ENCODE measurements around the gene HJV.

HJV gene

DNA sequence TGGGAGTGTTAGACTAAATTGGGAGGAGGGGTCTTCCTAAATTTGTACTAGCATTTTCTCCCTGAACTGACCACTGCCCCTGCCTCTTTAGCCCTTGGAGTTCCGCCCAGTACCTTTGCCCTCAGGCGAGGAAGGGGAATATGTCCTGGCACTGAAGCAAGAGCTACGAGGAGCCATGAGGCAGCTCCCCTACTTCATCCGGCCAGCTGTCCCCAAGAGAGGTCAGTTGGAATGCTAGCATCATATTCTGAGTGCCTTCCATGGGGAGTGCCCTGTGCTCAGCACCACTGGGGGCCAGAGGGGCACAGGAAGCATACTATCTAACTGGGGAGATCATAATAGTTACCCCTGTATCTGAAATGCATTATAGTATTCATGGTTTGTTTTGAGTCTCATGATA is 46.3 kb downstream of the HJV start:
- no peak for DNase-seq (ENCODE audit: extremely low read depth, insufficient read length)
- Histone ChIP-seq H3K27me3 (replicated peaks; ENCODE audit: control insufficient read depth, insufficient read depth, low read length) (no peaks in the 10 kb centered on the region), H3K36me3 (ENCODE audit: control insufficient read depth, insufficient read depth, low read length) (no peaks in the 10 kb centered on the region), H3K4me3 (replicated peaks; ENCODE audit: low read depth, low read length) (no peak overlapping the region)
- no peak for TF ChIP-seq CTCF (IDR thresholded peaks at IDR 0.05; ENCODE audit: insufficient read depth, low read length, poor library complexity, severe bottlenecking)

- H3K36me3 ChIP-seq (ENCODE audit: control insufficient read depth, insufficient read depth, low read length) = no peaks in the 10 kb centered on the region
- H3K4me3 ChIP-seq (replicated peaks; ENCODE audit: low read depth, low read length) = no peak overlapping the region
- no peaks in the 10 kb centered on the region for H3K27me3 ChIP-seq (replicated peaks; ENCODE audit: control insufficient read depth, insufficient read depth, low read length)
- DNase-seq (ENCODE audit: extremely low read depth, insufficient read length) = no peak
- TF ChIP-seq CTCF (IDR thresholded peaks at IDR 0.05; ENCODE audit: insufficient read depth, low read length, poor library complexity, severe bottlenecking) = no peak
Observed at GRCh38 chr1:145974721-145975120, 46.8 kb downstream of the HJV start.

DNA sequence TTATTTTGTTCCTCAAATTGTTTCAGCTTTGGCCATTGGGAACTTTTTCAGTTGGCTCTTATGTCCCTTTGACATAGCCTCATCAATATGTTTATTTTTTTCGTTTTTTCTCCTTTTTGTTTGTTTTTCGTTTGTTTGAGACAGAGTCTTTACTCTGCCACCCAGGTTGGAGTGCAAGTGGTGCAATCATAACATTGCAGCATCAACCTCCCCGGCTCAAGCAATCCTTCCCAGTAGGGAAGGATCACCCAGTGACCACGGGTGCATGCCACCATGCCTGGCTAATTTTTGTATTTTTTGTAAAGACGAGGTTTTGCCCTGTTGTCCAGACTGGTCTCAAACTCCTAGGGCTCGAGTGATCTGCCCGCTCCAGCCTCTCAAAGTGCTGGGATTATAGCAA is 49.0 kb downstream of the HJV start:
- no peak for DNase-seq (ENCODE audit: extremely low read depth, insufficient read length)
- no peak overlapping the region for H3K4me3 ChIP-seq (replicated peaks; ENCODE audit: low read depth, low read length)
- no peaks in the 10 kb centered on the region for H3K36me3 ChIP-seq (ENCODE audit: control insufficient read depth, insufficient read depth, low read length)
- no peak for TF ChIP-seq CTCF (IDR thresholded peaks at IDR 0.05; ENCODE audit: insufficient read depth, low read length, poor library complexity, severe bottlenecking)
- no peaks in the 10 kb centered on the region for H3K27me3 ChIP-seq (replicated peaks; ENCODE audit: control insufficient read depth, insufficient read depth, low read length)
